Testis (tissue), 2 donors: Measurements from ENCODE around the gene CACNA1D.

Experiments
- POLR2A ChIP-seq: fragments of 450-650 bp; IDR thresholded peaks from one replicate; pipeline ENCODE4 v1.6.1; 2017; ENCODE audit warnings: antibody characterized with exemption, mild to moderate bottlenecking, moderate library complexity
- TF ChIP-seq, protein P1 (sequence below), 3 experiments: fragments of 450-650 bp in 2 of 3; fragments of 200-600 bp in 1 of 3; sonication (generic) in 1 of 3; IDR thresholded peaks; one replicate each; pipeline ENCODE4 v1.5.1; 2016 to 2019; ENCODE audit warnings: antibody characterized with exemption in 3 of 3, mild to moderate bottlenecking in 2 of 3, moderate library complexity in 1 of 3

DNA sequence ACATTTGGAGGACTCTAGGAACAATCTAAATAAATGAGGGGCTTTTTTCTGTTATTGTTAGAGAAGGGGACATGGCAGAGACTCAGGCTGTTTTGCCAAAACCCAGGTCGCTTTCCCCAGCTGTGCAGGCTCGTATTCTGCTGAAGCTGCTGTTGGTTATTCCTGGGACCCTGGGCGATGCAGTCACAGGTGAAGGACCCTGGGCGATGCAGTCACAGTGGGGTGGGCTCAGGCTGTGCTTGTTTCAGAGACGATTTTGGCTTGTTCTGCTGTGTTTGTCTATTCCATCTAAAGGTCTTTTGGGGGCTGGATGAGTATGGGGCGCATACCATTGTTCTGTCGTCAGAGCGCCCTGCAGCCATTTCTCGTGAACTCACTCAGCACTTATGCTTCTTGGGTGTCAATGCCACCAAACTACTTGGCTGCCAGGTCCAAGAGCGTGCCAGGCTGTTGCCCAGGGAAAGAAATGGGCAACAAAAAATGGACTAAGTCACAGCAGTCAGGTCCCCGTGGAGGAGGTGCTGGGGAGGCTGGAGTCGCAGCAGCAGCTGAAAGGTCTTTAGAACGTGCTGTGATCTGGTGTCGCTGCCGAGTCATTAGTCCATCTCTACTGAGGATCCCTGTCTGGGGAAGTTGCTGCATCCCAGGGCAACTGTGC, 200.4 kb downstream of the CACNA1D start:
- TF ChIP-seq, protein P1, sequence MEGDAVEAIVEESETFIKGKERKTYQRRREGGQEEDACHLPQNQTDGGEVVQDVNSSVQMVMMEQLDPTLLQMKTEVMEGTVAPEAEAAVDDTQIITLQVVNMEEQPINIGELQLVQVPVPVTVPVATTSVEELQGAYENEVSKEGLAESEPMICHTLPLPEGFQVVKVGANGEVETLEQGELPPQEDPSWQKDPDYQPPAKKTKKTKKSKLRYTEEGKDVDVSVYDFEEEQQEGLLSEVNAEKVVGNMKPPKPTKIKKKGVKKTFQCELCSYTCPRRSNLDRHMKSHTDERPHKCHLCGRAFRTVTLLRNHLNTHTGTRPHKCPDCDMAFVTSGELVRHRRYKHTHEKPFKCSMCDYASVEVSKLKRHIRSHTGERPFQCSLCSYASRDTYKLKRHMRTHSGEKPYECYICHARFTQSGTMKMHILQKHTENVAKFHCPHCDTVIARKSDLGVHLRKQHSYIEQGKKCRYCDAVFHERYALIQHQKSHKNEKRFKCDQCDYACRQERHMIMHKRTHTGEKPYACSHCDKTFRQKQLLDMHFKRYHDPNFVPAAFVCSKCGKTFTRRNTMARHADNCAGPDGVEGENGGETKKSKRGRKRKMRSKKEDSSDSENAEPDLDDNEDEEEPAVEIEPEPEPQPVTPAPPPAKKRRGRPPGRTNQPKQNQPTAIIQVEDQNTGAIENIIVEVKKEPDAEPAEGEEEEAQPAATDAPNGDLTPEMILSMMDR (IDR thresholded peaks at IDR 0.05): no peak
- TF ChIP-seq POLR2A: no peak
